Measurements from ENCODE around the gene PLXNA4.

GRCh38 chr7:132469264-132469663 is 107.0 kb downstream of the PLXNA4 start:
- TF ChIP-seq FOXP2 (optimal IDR thresholded peaks at IDR 0.05; ENCODE audit: borderline replicate concordance, extremely low read depth, extremely low read length, insufficient read depth) = no peak
- TF ChIP-seq REST (IDR thresholded peaks at IDR 0.05; ENCODE audit: insufficient read depth in 1 of 2, low read depth in 2 of 2, low read length in 2 of 2) = no peak
- no peak for TF ChIP-seq POLR2AphosphoS5 (IDR thresholded peaks at IDR 0.05; ENCODE audit: low read depth, low read length)
- TF ChIP-seq TAF1 (IDR thresholded peaks at IDR 0.05; ENCODE audit: borderline replicate concordance, insufficient read depth, low read length) = no peak
- TF ChIP-seq SIN3A (IDR thresholded peaks at IDR 0.05; ENCODE audit: borderline replicate concordance, insufficient read depth, low read length) = no peak
